Activated CD4-positive, alpha-beta T cell treated with anti-CD3 and anti-CD28 coated beads, Interleukin-2, amount 50 U/mL, for 1 hour (primary cell): ENCODE data around the gene WFDC6.
"Not testable (repeated sequence)": the region's sequence is repeated elsewhere in the genome, so short reads cannot be mapped to it uniquely, and the experiment has no call there.

Source experiments
- DNase-seq: peaks from one replicate; pipeline ENCODE4 v3.0.0-alpha.2; 2020

Gene WFDC6

GRCh38 chr20:45539382-45539781 is at the start of gene WFDC6:
TSS of gene WFDC6 (minus strand) at chr20:45539482. CDS start at chr20:45539407, 75 bp downstream.
- DNase-seq = no peak

DNA sequence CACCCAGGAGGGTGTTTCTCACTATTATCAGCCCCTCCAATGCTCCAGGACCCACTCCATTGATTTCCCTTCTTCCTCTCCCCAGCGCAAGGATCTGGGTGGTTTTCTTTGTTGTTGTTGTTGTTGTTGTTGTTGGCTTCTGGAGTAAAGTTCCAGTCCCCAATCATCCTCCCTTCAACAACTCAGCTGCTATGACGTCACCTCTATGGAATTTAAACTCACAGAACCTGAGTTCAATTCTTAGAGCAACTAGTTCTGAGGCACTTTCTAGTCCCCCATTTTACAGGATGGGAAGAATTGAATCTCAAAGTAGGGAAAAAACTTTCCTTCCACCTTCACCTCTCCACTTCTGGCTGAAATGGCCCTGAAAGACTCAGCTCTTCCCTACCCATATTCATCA is 49.5 kb upstream of the WFDC6 start:
- no peak for DNase-seq

- DNase-seq = not testable (repeated sequence)
Measured at GRCh38 chr20:45585986-45586385, 46.7 kb upstream of the WFDC6 start.

- DNase-seq = not testable (repeated sequence)
Measured at GRCh38 chr20:45584294-45584693, 45.0 kb upstream of the WFDC6 start.

GRCh38 chr20:45583502-45583901 is 44.2 kb upstream of the WFDC6 start:
- no peak for DNase-seq

DNA sequence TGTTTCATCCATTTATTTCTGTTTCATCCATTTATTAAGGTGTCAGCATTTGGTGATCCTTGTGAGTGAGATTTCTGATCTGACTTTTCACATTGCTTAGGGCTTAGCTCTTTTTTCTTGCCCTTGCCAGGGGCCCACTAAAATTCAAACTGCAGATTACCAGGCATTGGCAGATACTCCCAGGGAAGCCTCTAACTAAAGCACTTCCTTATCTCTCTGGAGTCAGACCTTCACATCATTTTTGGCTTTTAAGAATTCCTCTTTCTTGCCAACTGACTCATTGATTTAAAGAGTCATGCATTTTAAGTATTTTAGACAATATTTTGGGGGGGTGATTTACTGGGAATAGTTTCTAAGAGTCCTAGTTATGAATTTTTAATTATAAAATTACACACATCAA is 42.4 kb upstream of the WFDC6 start:
- no peak for DNase-seq

GRCh38 chr20:45579184-45579583 is 39.9 kb upstream of the WFDC6 start, which contains the start of gene WFDC8:
TSS of gene WFDC8 (minus strand) at chr20:45579284. CDS start at chr20:45579247, 37 bp downstream.
- DNase-seq = no peak

- no peak for DNase-seq
Measured at GRCh38 chr20:45578231-45578630, 38.9 kb upstream of the WFDC6 start.

- no peak for DNase-seq
Measured at GRCh38 chr20:45576995-45577394, 37.7 kb upstream of the WFDC6 start.

DNA sequence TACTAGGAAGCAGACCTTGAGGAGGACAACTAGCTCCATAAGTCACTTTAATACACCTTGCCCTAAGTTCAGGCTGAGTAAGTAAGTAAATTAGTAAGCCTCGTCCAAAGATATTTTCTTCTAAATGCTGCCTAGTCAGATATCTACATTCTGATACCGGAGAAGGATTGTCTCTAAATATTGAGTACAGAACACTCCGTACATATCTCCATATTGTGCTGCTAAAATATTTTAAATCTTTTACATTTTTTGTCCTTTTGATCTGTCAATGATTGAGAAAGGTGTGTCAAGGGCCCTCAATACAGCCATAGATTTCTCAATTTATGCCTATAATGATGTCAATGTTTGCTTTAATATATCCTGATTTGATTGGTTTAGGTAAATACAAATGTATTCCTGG is 36.6 kb upstream of the WFDC6 start:
- no peak for DNase-seq

GRCh38 chr20:45569650-45570049 is 30.4 kb upstream of the WFDC6 start:
- DNase-seq = not testable (repeated sequence)

GRCh38 chr20:45564760-45565276 is 25.5 kb upstream of the WFDC6 start:
- no peak for DNase-seq

DNA sequence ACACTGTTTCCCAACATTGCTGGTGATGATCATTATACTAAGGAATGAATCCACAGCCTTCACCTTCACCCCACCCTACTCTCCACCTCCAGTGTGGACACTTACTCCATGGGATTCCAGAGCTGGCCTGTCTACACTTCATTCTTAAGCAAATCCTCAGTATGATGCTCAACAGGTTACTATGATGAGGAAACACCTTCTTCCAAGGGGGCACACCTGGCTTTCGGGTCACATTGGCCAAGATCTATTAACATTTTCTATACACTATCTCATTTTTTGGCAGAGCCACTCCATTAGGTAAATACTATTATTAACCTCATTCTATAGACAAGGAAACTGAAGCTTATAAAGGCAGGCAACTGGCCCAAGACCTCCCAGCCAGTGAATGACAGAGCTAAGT is 15.9 kb upstream of the WFDC6 start:
- no peak for DNase-seq

- DNase-seq = no peak
Measured at GRCh38 chr20:45552456-45552855, 13.2 kb upstream of the WFDC6 start.

GRCh38 chr20:45550765-45551164 is 11.5 kb upstream of the WFDC6 start:
- DNase-seq = no peak

- no peak for DNase-seq
Measured at GRCh38 chr20:45548410-45548809, 9.1 kb upstream of the WFDC6 start.

- DNase-seq = no peak
Measured at GRCh38 chr20:45547206-45547770, 8.0 kb upstream of the WFDC6 start, which contains the start of gene EPPIN. TSS of gene EPPIN (minus strand) at chr20:45547401. CDS start at chr20:45547357, 44 bp downstream.

- no peak for DNase-seq
Measured at GRCh38 chr20:45545754-45546453, 6.6 kb upstream of the WFDC6 start.

- no peak for DNase-seq
Measured at GRCh38 chr20:45545351-45545750, 6.1 kb upstream of the WFDC6 start.

DNA sequence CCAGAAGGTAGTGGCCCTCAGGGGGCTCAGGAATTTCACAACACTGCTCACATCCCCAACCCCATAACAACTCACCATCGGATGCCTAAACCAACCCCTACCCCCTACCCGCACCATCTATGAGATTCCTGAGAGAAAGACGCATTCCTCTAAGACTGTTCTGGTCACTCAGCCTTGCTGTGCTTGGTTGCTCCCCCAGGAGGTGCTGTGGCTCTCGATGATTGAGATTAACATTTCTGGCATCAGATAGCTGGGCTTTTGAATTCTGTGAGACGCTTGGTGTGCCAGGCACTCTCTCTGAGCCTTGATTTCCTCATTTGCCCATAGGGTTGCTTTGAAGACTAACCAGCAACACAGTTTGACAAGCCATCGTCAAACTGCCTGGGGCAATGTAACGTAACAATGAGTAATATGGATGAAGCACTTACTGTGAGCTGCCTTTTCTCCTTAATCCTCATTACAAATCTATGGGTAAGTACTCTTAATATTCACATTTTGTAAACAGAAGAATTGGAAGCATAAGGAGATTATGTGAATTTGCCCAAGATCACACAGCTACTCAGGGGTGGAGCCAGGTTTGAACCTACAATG is 978 bp downstream of the WFDC6 start:
- no peak for DNase-seq

GRCh38 chr20:45527294-45527693 is 12.0 kb downstream of the WFDC6 start:
- DNase-seq = no peak

DNA sequence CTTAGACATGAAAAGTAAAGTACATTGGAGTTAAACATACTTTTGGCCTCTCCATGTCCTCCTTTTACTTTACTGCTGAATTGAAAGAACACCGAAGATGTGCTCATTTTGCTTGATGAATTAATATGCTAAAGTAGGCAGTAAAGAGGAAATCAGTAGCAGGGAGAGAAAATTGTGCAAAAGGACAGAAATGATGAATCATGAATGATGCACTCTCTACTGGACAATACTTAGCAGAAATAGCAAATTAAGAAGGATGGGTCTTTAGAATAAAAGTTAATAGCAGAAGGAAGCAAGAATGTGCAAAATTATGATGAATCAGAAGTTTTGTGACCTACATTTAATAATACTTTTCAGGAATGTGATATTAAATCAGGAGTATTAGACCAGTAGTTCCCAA is 15.5 kb downstream of the WFDC6 start:
- no peak for DNase-seq

DNA sequence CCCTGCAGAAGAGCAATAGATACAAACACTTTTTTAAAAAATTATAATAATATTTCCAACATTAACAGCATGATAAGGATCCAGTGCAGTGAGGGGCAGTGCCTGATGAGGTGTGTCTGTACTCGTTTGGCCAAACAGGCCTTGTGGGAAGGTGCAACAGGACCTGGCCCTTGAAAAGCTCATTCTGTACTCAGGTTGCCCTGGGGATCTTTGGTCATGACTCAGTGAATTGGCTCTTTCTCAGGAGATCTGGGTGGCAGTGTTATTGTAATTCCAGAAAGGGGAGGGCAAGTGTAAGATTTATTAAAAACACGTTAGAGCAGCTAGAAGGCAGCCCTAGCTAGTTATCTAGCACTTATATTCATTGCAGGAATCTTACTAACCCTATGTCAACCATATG is 21.0 kb downstream of the WFDC6 start:
- no peak for DNase-seq
